HEK293 (cell line): ENCODE data around the gene ASB6.

Source experiments
- CTCF ChIA-PET: fragments of 350-600 bp; formaldehyde crosslinking; extraction: SDS; loops from one replicate; lab custom pipeline; 2021; ENCODE audit warnings: antibody characterized with exemption; lab: Yijun Ruan, JAX
- POLR2A ChIA-PET: fragments of 300-600 bp; formaldehyde crosslinking; extraction: SDS; loops from one replicate; lab custom pipeline; 2020; ENCODE audit warnings: antibody characterized with exemption, inconsistent platforms; lab: Yijun Ruan, JAX
- H3K27ac ChIP-seq: fragments of 200-500 bp; sonication (Bioruptor generic); 2 replicates; pipeline ENCODE4 v1.5.1; 2014; ENCODE audit warnings: low read depth, low read length, control low read depth, inconsistent platforms; ENCODE audit errors: extremely low read depth
- H3K36me3 ChIP-seq, 2 experiments: fragments of 200-500 bp in 1 of 2; sonication (Bioruptor generic) in 1 of 2; 1 replicate in 1 of 2; 2 replicates in 1 of 2; pipeline ENCODE4 v1.5.1; 2014 to 2017; ENCODE audit warnings: inconsistent platforms in 2 of 2, low read length in 2 of 2; ENCODE audit not compliant: control insufficient read depth in 2 of 2, insufficient read depth in 1 of 2
- H3K4me1 ChIP-seq: fragments of 200-500 bp; sonication (Bioruptor generic); 2 replicates; pipeline ENCODE4 v1.5.1; 2014; ENCODE audit warnings: mild to moderate bottlenecking, low read length, inconsistent platforms; ENCODE audit not compliant: control insufficient read depth, insufficient read depth
- H3K4me3 ChIP-seq: 2 replicates; pipeline ENCODE4 v1.5.1; 2011; ENCODE audit warnings: low read depth, mild to moderate bottlenecking, control low read depth, low read length, moderate library complexity
- H3K9me3 ChIP-seq: fragments of 200-500 bp; sonication (Bioruptor generic); 2 replicates; pipeline ENCODE4 v1.5.1; 2014; ENCODE audit warnings: low read depth, low read length, inconsistent platforms; ENCODE audit not compliant: control insufficient read depth, insufficient read depth
- EGR2 ChIP-seq: fragments of 450-650 bp; formaldehyde crosslinking; IDR thresholded peaks from 2 replicates; pipeline ENCODE4 v1.5.1; 2016; ENCODE audit warnings: low read depth, missing biosample characterization, missing genetic modification characterization
- FEZF1 ChIP-seq: fragments of 450-650 bp; formaldehyde crosslinking; IDR thresholded peaks from 2 replicates; pipeline ENCODE4 v1.5.1; 2016; ENCODE audit warnings: missing biosample characterization, missing genetic modification characterization
- GLI2 ChIP-seq: fragments of 450-650 bp; formaldehyde crosslinking; IDR thresholded peaks from 2 replicates; pipeline ENCODE4; 2017; ENCODE audit warnings: missing biosample characterization, missing genetic modification characterization, low read depth, borderline replicate concordance
- KLF7 ChIP-seq: fragments of 450-650 bp; formaldehyde crosslinking; IDR thresholded peaks from 2 replicates; pipeline ENCODE4 v1.5.1; 2016; ENCODE audit warnings: missing biosample characterization, missing genetic modification characterization, borderline replicate concordance
- MEIS1 ChIP-seq: sonication (generic); formaldehyde crosslinking; IDR thresholded peaks from 2 replicates; pipeline ENCODE4 v1.8.1; 2022; ENCODE audit warnings: missing genetic modification reagents, mild to moderate bottlenecking, borderline replicate concordance
- PBX3 ChIP-seq: sonication (generic); formaldehyde crosslinking; IDR thresholded peaks from 2 replicates; pipeline ENCODE4 v1.8.1; 2022; ENCODE audit warnings: mild to moderate bottlenecking, moderate library complexity, missing genetic modification reagents
- SCRT2 ChIP-seq: fragments of 450-650 bp; formaldehyde crosslinking; IDR thresholded peaks from 2 replicates; pipeline ENCODE4 v1.5.1; 2016; ENCODE audit warnings: missing biosample characterization, missing genetic modification characterization
- ZFHX2 ChIP-seq: fragments of 450-650 bp; formaldehyde crosslinking; conservative IDR thresholded peaks from 2 replicates; pipeline ENCODE4 v1.5.1; 2016; ENCODE audit warnings: missing biosample characterization, missing genetic modification characterization
- ZNF184 ChIP-seq: fragments of 450-650 bp; IDR thresholded peaks from 2 replicates; pipeline ENCODE4 v1.5.1; 2018; ENCODE audit warnings: missing biosample characterization, mild to moderate bottlenecking, missing genetic modification characterization
- ZNF280D ChIP-seq: fragments of 450-650 bp; formaldehyde crosslinking; IDR thresholded peaks from 2 replicates; pipeline ENCODE4 v1.5.1; 2016; ENCODE audit warnings: missing biosample characterization, missing genetic modification characterization
- ZNF324 ChIP-seq: fragments of 450-650 bp; formaldehyde crosslinking; IDR thresholded peaks from 2 replicates; pipeline ENCODE4 v1.5.1; 2016; ENCODE audit warnings: missing biosample characterization, missing genetic modification characterization
- ZNF341 ChIP-seq: fragments of 450-650 bp; formaldehyde crosslinking; IDR thresholded peaks from 2 replicates; pipeline ENCODE4; 2016; ENCODE audit warnings: low read depth, missing biosample characterization, missing genetic modification characterization
- ZNF530 ChIP-seq: fragments of 450-650 bp; formaldehyde crosslinking; IDR thresholded peaks from 2 replicates; pipeline ENCODE4 v1.5.1; 2016; ENCODE audit warnings: low read depth, missing biosample characterization, missing genetic modification characterization
- ZNF548 ChIP-seq: fragments of 450-650 bp; formaldehyde crosslinking; IDR thresholded peaks from 2 replicates; pipeline ENCODE4 v1.5.1; 2016; ENCODE audit warnings: missing biosample characterization, missing genetic modification characterization
- ZNF549 ChIP-seq: fragments of 450-650 bp; IDR thresholded peaks from 2 replicates; pipeline ENCODE4 v1.5.1; 2018; ENCODE audit warnings: missing biosample characterization, missing genetic modification characterization, mild to moderate bottlenecking, inconsistent platforms, moderate library complexity
- ZNF555 ChIP-seq: fragments of 450-650 bp; formaldehyde crosslinking; conservative IDR thresholded peaks from 2 replicates; pipeline ENCODE4 v1.5.1; 2017; ENCODE audit warnings: missing biosample characterization, mild to moderate bottlenecking, missing genetic modification characterization, inconsistent platforms
- ZNF558 ChIP-seq: fragments of 450-650 bp; formaldehyde crosslinking; IDR thresholded peaks from 2 replicates; pipeline ENCODE4 v1.5.1; 2016; ENCODE audit warnings: missing biosample characterization, missing genetic modification characterization
- ZNF664 ChIP-seq: fragments of 450-650 bp; formaldehyde crosslinking; IDR thresholded peaks from 2 replicates; pipeline ENCODE4 v1.5.1; 2016; ENCODE audit warnings: missing biosample characterization, missing genetic modification characterization
- ZNF747 ChIP-seq: fragments of 450-650 bp; formaldehyde crosslinking; IDR thresholded peaks from 2 replicates; pipeline ENCODE4 v1.5.1; 2016; ENCODE audit warnings: missing biosample characterization, missing genetic modification characterization

Gene ASB6

GRCh38 chr9:129590466-129590865, 51.5 kb downstream of the ASB6 start (continued):
- no peak for TF ChIP-seq ZNF324 (tag by site-specific recombination)
- TF ChIP-seq ZNF549 (tag by site-specific recombination): no peak
- no peak for TF ChIP-seq ZNF548 (tag by site-specific recombination)
- no peak for TF ChIP-seq FEZF1 (tag by site-specific recombination)
- TF ChIP-seq ZNF280D: no peak
- TF ChIP-seq, all 188 proteins: peak for 0

GRCh38 chr9:129587487-129588262, 54.3 kb downstream of the ASB6 start:
- no peaks in the 10 kb centered on the region for H3K36me3 ChIP-seq
- no peak overlapping the region for H3K27ac ChIP-seq
- H3K9me3 ChIP-seq: no peaks in the 10 kb centered on the region
- 0 out of 2 replicates have a peak, but pooled peaks cover 3% of the 10 kb centered on the region for H3K4me1 ChIP-seq
- H3K4me3 ChIP-seq: no peak overlapping the region
- ChIA-PET CTCF (interaction anchor here (0.6 to 1.8 kb wide), 6 partner anchors 10 to 448 kb away, joined by 3 to 7 read pairs (median 3); no protein-coding TSS in a partner anchor), POLR2A (interaction anchor here (0.7 to 0.9 kb wide), 2 partner anchors 9 to 11 kb away, joined by 3 read pairs; no protein-coding TSS in a partner anchor)
- TF ChIP-seq ZNF664 (tag by site-specific recombination) (no peak), ZNF555 (no peak), ZNF530 (no peak), MEIS1 (CRISPR knock-in tag) (no peak), ZNF184 (tag by site-specific recombination) (no peak), ZNF341 (tag by site-specific recombination) (peak; percentile 83), SCRT2 (tag by site-specific recombination) (no peak), GLI2 (tag by site-specific recombination) (no peak)

DNA sequence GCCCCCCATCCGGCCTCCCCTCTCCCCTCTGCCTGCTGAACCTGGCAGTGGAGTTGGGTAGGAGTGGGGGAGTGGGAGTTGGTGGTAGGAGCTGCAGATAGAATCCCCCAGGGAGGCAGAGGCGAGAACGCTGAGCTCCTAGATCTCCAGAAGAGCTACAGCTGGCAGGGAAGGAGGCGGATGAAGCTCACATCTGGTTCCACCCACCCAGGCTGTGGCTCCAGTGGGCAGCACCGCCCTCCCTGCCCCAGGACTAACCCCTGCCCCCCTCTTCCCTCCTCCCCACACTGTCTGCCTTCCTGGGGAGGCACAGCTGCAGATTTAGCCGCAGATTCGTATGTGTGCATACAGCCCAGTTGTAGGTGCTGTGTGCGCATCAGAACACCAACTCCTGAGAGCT, 55.3 kb downstream of the ASB6 start:
- no peaks in the 10 kb centered on the region for H3K4me1 ChIP-seq
- H3K36me3 ChIP-seq: no peaks in the 10 kb centered on the region
- no peaks in the 10 kb centered on the region for H3K9me3 ChIP-seq
- ChIA-PET CTCF (interaction anchor here (0.7 to 1.8 kb wide), 6 partner anchors 9 to 447 kb away, joined by 3 to 7 read pairs (median 3); no protein-coding TSS in a partner anchor), POLR2A (no interaction called here)
- H3K4me3 ChIP-seq: no peak overlapping the region
- H3K27ac ChIP-seq: no peak overlapping the region
- TF ChIP-seq EGR2 (tag by site-specific recombination): peak; percentile 92
- peak; percentile 92 for TF ChIP-seq ZFHX2 (tag by site-specific recombination)
- no peak for TF ChIP-seq ZNF747
- no peak for TF ChIP-seq ZNF558 (tag by site-specific recombination)
- TF ChIP-seq ZNF341 (tag by site-specific recombination): no peak; the same call in 1 of the 2 replicates
- no peak for TF ChIP-seq PBX3 (CRISPR knock-in tag)
- no peak for TF ChIP-seq KLF7 (tag by site-specific recombination)
